T-cell (primary cell): ENCODE results near the gene SYNGR3. TPM values are rescaled to one million over a fixed set of nuclear protein-coding genes. Genes with fewer than 3 reads are reported as not detected.

ENCODE experiments used
- ATAC-seq, 4 experiments: fragments of 200-7000 bp in 3 of 4; fragments of 150-1000 bp in 1 of 4; cut with Tn5 transposase; replicated peaks in 1 of 4; 1 replicate in 3 of 4; 2 replicates in 1 of 4; pipeline ENCODE4 v1.10.0; 2021; ENCODE audit warnings: moderate library complexity in 3 of 4, mild to moderate bottlenecking in 2 of 4, moderate number of reproducible peaks in 1 of 4
- CTCF ChIA-PET, 2 donors: fragments of 300-600 bp; sonication (Branson Sonifier 250); formaldehyde crosslinking; loops; one replicate each; lab custom pipeline; 2022; ENCODE audit warnings: antibody characterized with exemption in 2 of 2; lab: Charles Lee
- POLR2A ChIA-PET, 2 donors: fragments of 300-600 bp; sonication (Branson Sonifier 250); formaldehyde crosslinking; loops; one replicate each; lab custom pipeline; 2022; ENCODE audit warnings: antibody characterized with exemption in 2 of 2; lab: Charles Lee
- DNase-seq, 35 experiments: peaks; one replicate each; pipeline versions ENCODE4 v3.0.0 to v3.0.0-alpha.2; 2013 to 2023
- H3K27ac ChIP-seq: one replicate; pipeline ENCODE4 v1.5.1; 2013; ENCODE audit warnings: low read length
- H3K27me3 ChIP-seq, 2 experiments: replicated peaks in 1 of 2; 1 replicate in 1 of 2; 2 replicates in 1 of 2; pipeline versions ENCODE4 v1.6.1 to v1.7.0; 2013; ENCODE audit warnings: low read length in 1 of 2, mixed read lengths in 1 of 2; ENCODE audit not compliant: control insufficient read depth in 2 of 2, insufficient read depth in 2 of 2; ENCODE audit errors: extremely low read depth in 1 of 2
- H3K36me3 ChIP-seq, 2 donors: 1 replicate in 1 of 2; 2 replicates in 1 of 2; pipeline versions ENCODE4 v1.6.1 to v1.7.0; 2013; ENCODE audit warnings: low read length in 1 of 2; ENCODE audit not compliant: control insufficient read depth in 2 of 2, insufficient read depth in 1 of 2; ENCODE audit errors: extremely low read depth in 1 of 2
- H3K4me1 ChIP-seq, 2 experiments: 1 replicate in 1 of 2; 2 replicates in 1 of 2; pipeline versions ENCODE4 v1.6.1 to v1.7.0; 2013; ENCODE audit warnings: low read length in 2 of 2, mixed read lengths in 1 of 2; ENCODE audit not compliant: insufficient read depth in 2 of 2, control insufficient read depth in 1 of 2; ENCODE audit errors: extremely low read depth in 1 of 2
- H3K4me3 ChIP-seq, 2 donors: 1 replicate in 1 of 2; 2 replicates in 1 of 2; pipeline versions ENCODE4 v1.5.1 to v1.7.0; 2013; ENCODE audit warnings: mild to moderate bottlenecking in 2 of 2, low read length in 1 of 2, moderate library complexity in 1 of 2; ENCODE audit not compliant: control insufficient read depth in 1 of 2; ENCODE audit errors: extremely low read depth in 1 of 2
- H3K9me3 ChIP-seq: 2 replicates; pipeline ENCODE4 v1.7.0; 2013
- H3K27ac Mint-ChIP-seq, 2 donors: one replicate each; pipeline ENCODE4 v1.8.0; 2020 to 2021; ENCODE audit warnings: mild to moderate bottlenecking in 2 of 2, mixed read lengths in 2 of 2
- H3K27me3 Mint-ChIP-seq, 2 donors: one replicate each; pipeline ENCODE4 v1.8.0; 2021 to 2022; ENCODE audit warnings: mixed read lengths in 2 of 2
- H3K36me3 Mint-ChIP-seq: one replicate; pipeline ENCODE4 v1.8.0; 2021; ENCODE audit warnings: mixed read lengths
- H3K4me1 Mint-ChIP-seq, 3 donors: one replicate each; pipeline ENCODE4 v1.8.0; 2020 to 2022; ENCODE audit warnings: mixed read lengths in 3 of 3, mild to moderate bottlenecking in 1 of 3
- H3K4me3 Mint-ChIP-seq, 3 donors: one replicate each; pipeline ENCODE4 v1.8.0; 2020 to 2022; ENCODE audit warnings: mild to moderate bottlenecking in 3 of 3, mixed read lengths in 3 of 3, moderate library complexity in 3 of 3
- H3K9me3 Mint-ChIP-seq, 3 donors: one replicate each; pipeline ENCODE4 v1.8.0; 2020 to 2022; ENCODE audit warnings: mixed read lengths in 3 of 3
- WGBS: methylation state at CpG from one replicate; pipeline ENCODE4 v1.1.5; 2013; ENCODE audit warnings: missing lambda C conversion rate; ENCODE audit not compliant: insufficient coverage; 5-methylcytosine and 5-hydroxymethylcytosine counted together
- total RNA-seq, 35 experiments: library from RNA in 6 of 35; stranded (reverse) in 6 of 35; fragments of 120-200 nt in 1 of 35; gene quantifications; one replicate each; pipeline versions ENCODE4 v1.2.1 to v1.2.4 and lab custom pipeline; 2013 to 2026

The SYNGR3 gene
- total RNA-seq, 5 donors from 2014 or later (not counting 1 experiment from before 2014, with no cell fraction given): 1.1 to 5.7 (median 1.7) TPM

DNA sequence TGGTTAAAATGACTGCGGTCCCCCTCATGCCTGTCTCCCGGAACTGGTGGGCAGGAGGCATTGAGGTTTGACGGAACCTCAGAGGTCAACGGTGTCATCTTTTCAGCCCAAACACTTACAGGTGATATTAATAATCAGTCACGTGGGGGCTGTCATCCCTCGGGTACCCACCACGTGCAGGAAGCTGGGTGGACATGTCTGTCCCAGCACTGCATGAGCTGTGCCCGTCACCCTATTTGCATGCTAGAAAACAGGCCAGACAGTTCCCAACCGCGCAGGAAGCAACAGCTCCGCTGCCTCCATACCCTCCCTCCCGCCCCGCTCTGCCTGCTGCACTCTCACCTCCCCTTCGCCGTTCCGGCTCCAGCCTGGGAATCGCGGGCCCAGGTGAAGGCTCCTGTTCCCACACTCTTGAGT lies 1.4 kb downstream of the SYNGR3 start:
- peak overlapping the region; percentile 52 to 58 for H3K4me3 ChIP-seq
- peak overlapping the region; percentile 73 to 77 (median 75) for H3K4me3 Mint-ChIP-seq
- CTCF ChIA-PET: no interaction called here
- H3K36me3 ChIP-seq: peaks cover 0 to 3% of the 10 kb centered on the region in 2 donors
- under 1% methylated on average over 18 of the region's 18 CpGs for WGBS
- peaks cover 16 to 30% of the 10 kb centered on the region in 2 experiments for H3K4me1 ChIP-seq
- H3K36me3 Mint-ChIP-seq: peaks cover 5% of the 10 kb centered on the region
- no peaks in the 10 kb centered on the region for H3K9me3 ChIP-seq
- DNase-seq (peak in 25 of 35 experiments; percentile 15 to 75 (median 46)), ATAC-seq (peak; percentile 21 to 38 (median 30))
- H3K27ac Mint-ChIP-seq: peak overlapping the region; percentile 12 to 57
- no peaks in the 10 kb centered on the region for H3K9me3 Mint-ChIP-seq
- H3K4me1 Mint-ChIP-seq: peaks cover 7 to 30% (median 19%) of the 10 kb centered on the region in 3 donors
- H3K27ac ChIP-seq: peak overlapping the region; percentile 68
- peaks cover 5 to 14% of the 10 kb centered on the region in 2 donors for H3K27me3 Mint-ChIP-seq
- peaks cover 3 to 35% of the 10 kb centered on the region in 2 experiments for H3K27me3 ChIP-seq
- POLR2A ChIA-PET: interaction anchor here in 1 of 2 donors (0.9 kb wide), 1 partner anchor 20 kb away, joined by 3 read pairs; no protein-coding TSS in a partner anchor

DNA sequence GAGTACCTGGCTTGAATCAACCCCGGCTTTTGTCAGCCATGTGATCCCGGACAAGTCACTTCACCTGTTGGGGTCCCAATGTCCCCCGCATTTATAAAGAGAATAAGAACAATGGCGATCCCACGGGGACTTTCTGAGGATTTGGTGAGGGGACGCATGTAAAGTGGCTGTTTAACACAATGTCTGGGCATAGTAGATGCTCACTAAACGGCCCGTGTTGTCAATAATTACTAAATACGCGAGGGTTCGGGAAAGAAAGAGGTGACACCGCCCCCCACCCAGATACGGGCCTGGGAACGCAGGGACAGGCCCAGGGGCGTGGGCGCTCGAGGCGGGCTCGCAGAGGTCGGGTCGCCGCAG lies 1.8 kb downstream of the SYNGR3 start:
- ATAC-seq (no peak), DNase-seq (no peak)
- Histone ChIP-seq H3K4me1 (peaks cover 16 to 30% of the 10 kb centered on the region in 2 experiments), H3K9me3 (no peaks in the 10 kb centered on the region), H3K36me3 (no peaks in the 10 kb centered on the region), H3K27me3 (peaks cover 3 to 35% of the 10 kb centered on the region in 2 experiments), H3K27ac (peak overlapping the region; percentile 68), H3K4me3 (peak overlapping the region; percentile 35 to 52)
- Mint-ChIP-seq H3K4me1 (peaks cover 7 to 29% (median 19%) of the 10 kb centered on the region in 3 donors), H3K4me3 (peak overlapping the region; percentile 73 to 77 (median 75)), H3K9me3 (no peaks in the 10 kb centered on the region), H3K36me3 (peaks cover 1% of the 10 kb centered on the region), H3K27ac (peak overlapping the region; percentile 12 to 57), H3K27me3 (peaks cover 5 to 14% of the 10 kb centered on the region in 2 donors)
- WGBS: 10% methylated on average over 20 of the region's 22 CpGs
- POLR2A ChIA-PET: interaction anchor here in 1 of 2 donors (0.6 to 1.4 kb wide), 4 partner anchors 21 to 230 kb away, joined by 3 to 9 read pairs (median 4); partner anchors contain the start of gene RPS2
- CTCF ChIA-PET: interaction anchor here in 1 of 2 donors (1.1 kb wide), 1 partner anchor 27 kb away, joined by 3 read pairs; the partner anchor contains the start of gene RPS2

DNA sequence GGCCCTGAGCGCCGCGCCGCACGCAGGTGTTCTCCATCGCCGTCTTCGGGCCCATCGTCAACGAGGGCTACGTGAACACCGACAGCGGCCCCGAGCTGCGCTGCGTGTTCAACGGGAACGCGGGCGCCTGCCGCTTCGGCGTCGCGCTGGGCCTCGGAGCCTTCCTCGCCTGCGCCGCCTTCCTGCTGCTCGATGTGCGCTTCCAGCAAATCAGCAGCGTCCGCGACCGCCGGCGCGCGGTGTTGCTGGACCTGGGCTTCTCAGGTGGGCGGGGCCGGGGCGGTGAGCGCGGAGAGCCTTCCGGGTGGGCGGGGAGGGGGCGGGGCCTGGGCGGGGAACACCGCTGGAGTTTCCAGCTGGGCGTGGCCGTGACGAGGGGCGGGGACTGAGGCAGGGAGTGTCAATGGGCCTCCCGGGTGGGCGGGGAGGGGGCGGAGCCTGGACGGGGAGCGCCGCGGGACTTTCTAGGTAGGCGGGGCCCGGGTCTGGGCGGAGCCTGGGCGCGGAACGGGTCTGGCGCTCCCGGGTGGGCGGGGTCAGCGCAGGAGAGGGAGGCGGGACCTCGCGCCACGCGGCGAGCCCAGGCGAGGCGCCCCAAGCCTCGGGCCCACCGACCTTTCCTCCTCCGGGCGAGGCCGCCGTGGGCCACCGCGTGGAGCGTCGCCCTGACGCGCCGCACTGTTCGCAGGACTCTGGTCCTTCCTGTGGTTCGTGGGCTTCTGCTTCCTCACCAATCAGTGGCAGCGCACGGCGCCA lies 2.4 kb downstream of the SYNGR3 start:
- Mint-ChIP-seq H3K27ac (peak overlapping the region in 1 of 2 donors; percentile 12), H3K4me1 (peaks cover 7 to 28% (median 19%) of the 10 kb centered on the region in 3 donors), H3K9me3 (no peaks in the 10 kb centered on the region), H3K4me3 (peak overlapping the region; percentile 73 to 77 (median 75)), H3K36me3 (peaks cover under 1% of the 10 kb centered on the region), H3K27me3 (peaks cover 5 to 14% of the 10 kb centered on the region in 2 donors)
- Histone ChIP-seq H3K9me3 (no peaks in the 10 kb centered on the region), H3K4me1 (peaks cover 16 to 30% of the 10 kb centered on the region in 2 experiments), H3K36me3 (peaks cover under 1 to 2% of the 10 kb centered on the region in 2 donors), H3K27ac (peak overlapping the region; percentile 68), H3K27me3 (peaks cover 3 to 35% of the 10 kb centered on the region in 2 experiments), H3K4me3 (peak overlapping the region; percentile 35 to 52)
- DNase-seq (peak; percentile 90 to 99 (median 97)), ATAC-seq (peak; percentile 79 to 89 (median 83))
- POLR2A ChIA-PET: interaction anchor here in 1 of 2 donors (0.6 to 1.4 kb wide), 5 partner anchors 10 to 230 kb away, joined by 3 to 9 read pairs (median 3); partner anchors contain the start of gene RPS2
- CTCF ChIA-PET: interaction anchor here in 1 of 2 donors (0.5 to 1.1 kb wide), 4 partner anchors 12 to 163 kb away, joined by 3 read pairs; partner anchors contain the start of genes RPS2 and TRAF7
- 6% methylated on average over 73 of the region's 96 CpGs for WGBS

DNA sequence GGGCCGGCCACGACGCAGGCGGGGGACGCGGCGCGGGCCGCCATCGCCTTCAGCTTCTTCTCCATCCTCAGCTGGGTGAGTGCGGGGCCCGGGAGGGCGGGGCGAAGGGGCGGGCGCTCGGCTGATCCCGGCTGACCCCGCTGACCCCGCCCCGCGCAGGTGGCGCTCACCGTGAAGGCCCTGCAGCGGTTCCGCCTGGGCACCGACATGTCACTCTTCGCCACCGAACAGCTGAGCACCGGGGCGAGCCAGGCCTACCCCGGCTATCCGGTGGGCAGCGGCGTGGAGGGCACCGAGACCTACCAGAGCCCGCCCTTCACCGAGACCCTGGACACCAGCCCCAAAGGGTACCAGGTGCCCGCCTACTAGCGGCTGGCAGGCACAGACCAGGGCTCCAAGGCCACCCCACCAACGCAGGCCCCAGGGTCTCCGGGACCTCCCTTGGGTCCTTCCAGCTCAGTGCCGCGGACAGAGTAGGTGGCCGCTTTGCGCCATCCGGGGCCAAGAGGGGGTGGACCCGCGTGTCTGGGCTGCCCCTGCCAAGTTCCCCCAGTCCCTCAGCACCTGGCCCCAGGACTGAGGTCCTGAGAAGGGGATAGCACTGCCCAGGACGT lies 3.0 kb downstream of the SYNGR3 start:
- 65% methylated on average over 50 of the region's 50 CpGs for WGBS
- H3K27ac Mint-ChIP-seq: no peak overlapping the region
- POLR2A ChIA-PET: interaction anchor here in 1 of 2 donors (0.7 to 1.4 kb wide), 3 partner anchors 9 to 159 kb away, joined by 3 to 9 read pairs (median 3); partner anchors contain the start of gene RPS2

DNA sequence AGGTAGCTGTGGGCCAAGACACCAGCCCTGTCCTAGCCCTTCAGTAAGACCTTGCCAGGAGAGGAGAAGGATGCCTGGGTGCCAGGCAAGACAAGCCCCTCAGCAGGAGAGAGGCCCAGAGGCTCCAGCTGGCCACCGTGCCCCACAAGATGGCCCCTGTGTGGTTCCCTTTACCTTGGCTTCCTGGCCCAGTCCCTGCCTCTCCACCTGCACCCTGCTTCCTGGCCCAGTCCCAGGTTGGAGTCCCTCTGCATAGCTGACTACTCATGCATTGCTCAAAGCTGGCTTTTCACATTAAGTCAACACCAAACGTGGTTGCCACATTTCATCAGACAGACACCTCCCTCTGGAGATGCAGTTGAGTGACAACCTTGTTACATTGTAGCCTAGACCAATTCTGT lies 4.0 kb downstream of the SYNGR3 start:
- ChIA-PET POLR2A (no interaction called here), CTCF (no interaction called here)
- peaks cover 16 to 30% of the 10 kb centered on the region in 2 experiments for H3K4me1 ChIP-seq
- peak overlapping the region; percentile 57 for H3K27ac ChIP-seq
- ATAC-seq (no peak), DNase-seq (peak in 1 of 35 experiments; percentile 50)
- H3K4me3 Mint-ChIP-seq: peak overlapping the region in 2 of 3 donors; percentile 21 to 29
- peak overlapping the region; percentile 48 to 84 for H3K27ac Mint-ChIP-seq
- no peaks in the 10 kb centered on the region for H3K9me3 ChIP-seq
- peaks cover 5 to 25% (median 17%) of the 10 kb centered on the region in 3 donors for H3K4me1 Mint-ChIP-seq
- peaks cover 2 to 15% of the 10 kb centered on the region in 2 donors for H3K36me3 ChIP-seq
- 83% methylated on average over 1 of the region's 2 CpGs for WGBS
- H3K9me3 Mint-ChIP-seq: no peaks in the 10 kb centered on the region
- H3K27me3 Mint-ChIP-seq: peaks cover 2 to 8% of the 10 kb centered on the region in 2 donors
- H3K4me3 ChIP-seq: no peak overlapping the region
- H3K27me3 ChIP-seq: peaks cover 2 to 25% of the 10 kb centered on the region in 2 experiments
- H3K36me3 Mint-ChIP-seq: peaks cover 6% of the 10 kb centered on the region

More for the DNA sequence above, 3.0 kb downstream of the SYNGR3 start:
- peaks cover 3 to 33% of the 10 kb centered on the region in 2 experiments for H3K27me3 ChIP-seq
- Mint-ChIP-seq H3K4me1 (peaks cover 7 to 28% (median 19%) of the 10 kb centered on the region in 3 donors), H3K9me3 (no peaks in the 10 kb centered on the region), H3K27me3 (peaks cover 5 to 14% of the 10 kb centered on the region in 2 donors), H3K36me3 (peaks cover 3% of the 10 kb centered on the region), H3K4me3 (no peak overlapping the region)
- CTCF ChIA-PET: interaction anchor here in 1 of 2 donors (0.5 to 1.1 kb wide), 4 partner anchors 11 to 163 kb away, joined by 3 read pairs; partner anchors contain the start of genes RPS2 and TRAF7
- H3K36me3 ChIP-seq: peaks cover 2 to 6% of the 10 kb centered on the region in 2 donors
- H3K9me3 ChIP-seq: no peaks in the 10 kb centered on the region
- peaks cover 16 to 30% of the 10 kb centered on the region in 2 experiments for H3K4me1 ChIP-seq
- DNase-seq: peak in 1 of 35 experiments; percentile 25
- no peak overlapping the region for H3K4me3 ChIP-seq
- no peak for ATAC-seq
- H3K27ac ChIP-seq: peak overlapping the region; percentile 57
